Lung (tissue), 12 donors: ENCODE results near the gene TEX22. TPM values are rescaled to one million over a fixed set of nuclear protein-coding genes. Genes with fewer than 3 reads are reported as not detected.
A peak's percentile ranks its signal among the peaks of the same experiment; 100 is the strongest.

Source experiments
- ATAC-seq: fragments of 200-7000 bp; cut with Tn5 transposase; one replicate; pipeline ENCODE4 v1.9.1; 2020; ENCODE audit warnings: moderate number of reproducible peaks; ENCODE audit not compliant: insufficient read depth, low FRiP score
- DNase-seq, 3 donors: peaks; one replicate each; pipeline ENCODE4 v3.0.0-alpha.2; 2013 to 2017
- H3K27ac ChIP-seq, 2 donors: one replicate each; pipeline ENCODE4 v1.5.1; 2013; ENCODE audit warnings: mild to moderate bottlenecking in 2 of 2, moderate library complexity in 2 of 2, control low read depth in 1 of 2, inconsistent platforms in 1 of 2, low read depth in 1 of 2, low read length in 1 of 2
- H3K27me3 ChIP-seq, 3 donors: one replicate each; pipeline ENCODE4 v1.5.1; 2013; ENCODE audit warnings: low read length in 2 of 3; ENCODE audit not compliant: control insufficient read depth in 3 of 3, insufficient read depth in 3 of 3
- H3K36me3 ChIP-seq, 4 donors: one replicate each; pipeline ENCODE4 v1.5.1; 2013; ENCODE audit warnings: low read length in 4 of 4, mild to moderate bottlenecking in 1 of 4, moderate library complexity in 1 of 4; ENCODE audit not compliant: control insufficient read depth in 4 of 4, insufficient read depth in 4 of 4
- H3K4me1 ChIP-seq, 5 donors: one replicate each; pipeline ENCODE4 v1.5.1; 2013; ENCODE audit warnings: low read length in 5 of 5, mild to moderate bottlenecking in 2 of 5, moderate library complexity in 1 of 5; ENCODE audit not compliant: control insufficient read depth in 5 of 5, insufficient read depth in 5 of 5
- H3K4me3 ChIP-seq: one replicate; pipeline ENCODE4 v1.5.1; 2013; ENCODE audit warnings: mild to moderate bottlenecking, control low read depth, moderate library complexity
- H3K9ac ChIP-seq, 2 donors: one replicate each; pipeline ENCODE4 v1.5.1; 2013; ENCODE audit warnings: low read length in 2 of 2, control low read depth in 1 of 2; ENCODE audit not compliant: insufficient read depth in 1 of 2
- H3K9me3 ChIP-seq, 4 donors: one replicate each; pipeline ENCODE4 v1.5.1; 2013; ENCODE audit warnings: low read length in 3 of 4, mild to moderate bottlenecking in 1 of 4, moderate library complexity in 1 of 4; ENCODE audit not compliant: control insufficient read depth in 4 of 4, insufficient read depth in 3 of 4
- WGBS, 2 donors: extraction: QIAGEN DNeasy Blood & Tissue Kit; methylation state at CpG; one replicate each; pipeline ENCODE4 v1.1.7; 2013; 5-methylcytosine and 5-hydroxymethylcytosine counted together
- polyA plus RNA-seq, 2 donors: library from polyadenylated mRNA; stranded (reverse); fragments of 200-250 nt; gene quantifications; one replicate each; pipeline ENCODE4 v1.2.1, GENCODE V29; 2013
- total RNA-seq, 2 donors: library from RNA; depleted of rRNA in 1 of 2; stranded (reverse); fragments of >200 nt in 1 of 2; gene quantifications; one replicate each; pipeline ENCODE4 v1.2.1, GENCODE V29; 2014 to 2021
- TF ChIP-seq, protein P1 (sequence below): IDR thresholded peaks from 2 replicates; pipeline ENCODE4 v1.5.1; 2012; ENCODE audit warnings: mild to moderate bottlenecking; ENCODE audit errors: control extremely low read depth, extremely low read depth
- donor health status: control.
- donor health status: control.
- donor health status: Bipolar disorder and iron deficiency.
- donor health status: healthy.
- donor health status: DM: yes; HTN: yes; CAD: no.

The TEX22 gene
- total and polyA plus RNA-seq, 4 donors, result 0.17 to 2.1 (median 0.29) TPM

DNA sequence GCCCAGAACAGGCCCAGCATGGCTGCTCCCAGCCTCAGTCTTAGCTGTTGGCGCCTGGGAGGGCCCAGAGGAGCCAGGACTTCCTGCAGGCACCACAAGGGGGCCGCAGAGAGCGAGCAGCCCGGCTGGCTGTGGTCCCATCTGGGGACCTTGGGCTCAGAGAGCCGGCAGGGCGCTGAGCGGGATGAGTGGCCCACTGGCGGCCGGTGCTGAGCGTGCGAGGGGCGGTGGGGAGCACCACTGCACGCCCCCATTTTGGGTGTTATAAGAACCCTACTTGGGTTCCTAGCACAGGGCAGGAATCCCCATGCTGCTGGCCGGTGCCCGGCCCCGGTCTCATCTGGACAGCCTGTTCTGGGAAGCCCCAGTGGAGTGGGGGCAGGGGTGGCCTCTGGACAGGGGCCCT is 50.4 kb downstream of the TEX22 start:
- 38 to 59% methylated on average over 16 of the region's 16 CpGs for WGBS, 2 donors
- H3K4me1 ChIP-seq, result peaks cover 0 to 4% (median 0%) of the 10 kb centered on the region in 5 donors
- TF ChIP-seq, protein P1, sequence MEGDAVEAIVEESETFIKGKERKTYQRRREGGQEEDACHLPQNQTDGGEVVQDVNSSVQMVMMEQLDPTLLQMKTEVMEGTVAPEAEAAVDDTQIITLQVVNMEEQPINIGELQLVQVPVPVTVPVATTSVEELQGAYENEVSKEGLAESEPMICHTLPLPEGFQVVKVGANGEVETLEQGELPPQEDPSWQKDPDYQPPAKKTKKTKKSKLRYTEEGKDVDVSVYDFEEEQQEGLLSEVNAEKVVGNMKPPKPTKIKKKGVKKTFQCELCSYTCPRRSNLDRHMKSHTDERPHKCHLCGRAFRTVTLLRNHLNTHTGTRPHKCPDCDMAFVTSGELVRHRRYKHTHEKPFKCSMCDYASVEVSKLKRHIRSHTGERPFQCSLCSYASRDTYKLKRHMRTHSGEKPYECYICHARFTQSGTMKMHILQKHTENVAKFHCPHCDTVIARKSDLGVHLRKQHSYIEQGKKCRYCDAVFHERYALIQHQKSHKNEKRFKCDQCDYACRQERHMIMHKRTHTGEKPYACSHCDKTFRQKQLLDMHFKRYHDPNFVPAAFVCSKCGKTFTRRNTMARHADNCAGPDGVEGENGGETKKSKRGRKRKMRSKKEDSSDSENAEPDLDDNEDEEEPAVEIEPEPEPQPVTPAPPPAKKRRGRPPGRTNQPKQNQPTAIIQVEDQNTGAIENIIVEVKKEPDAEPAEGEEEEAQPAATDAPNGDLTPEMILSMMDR, result peak; percentile 76
- ATAC-seq, result peak; percentile 78
- no peaks in the 10 kb centered on the region for H3K27me3 ChIP-seq
- no peak overlapping the region for H3K4me3 ChIP-seq
- peak; percentile 77 to 83 (median 81) for DNase-seq
- H3K9ac ChIP-seq, result no peak overlapping the region
- no peak overlapping the region for H3K27ac ChIP-seq
- H3K36me3 ChIP-seq, result peaks cover 2 to 20% (median 10%) of the 10 kb centered on the region in 4 donors
- no peaks in the 10 kb centered on the region for H3K9me3 ChIP-seq

GRCh38 chr14:105449276-105450122 is 51.2 kb downstream of the TEX22 start:
- Histone ChIP-seq H3K36me3 (peaks cover 2 to 24% (median 11%) of the 10 kb centered on the region in 4 donors), H3K27me3 (no peaks in the 10 kb centered on the region), H3K4me1 (peaks cover 0 to 4% (median 0%) of the 10 kb centered on the region in 5 donors), H3K9ac (no peak overlapping the region), H3K4me3 (no peak overlapping the region), H3K9me3 (no peaks in the 10 kb centered on the region), H3K27ac (no peak overlapping the region)
- ATAC-seq (no peak), DNase-seq (no peak)
- TF ChIP-seq, protein P1, result no peak
- 90 to 93% methylated on average over 43 to 47 of the region's 47 CpGs for WGBS, 2 donors

DNA sequence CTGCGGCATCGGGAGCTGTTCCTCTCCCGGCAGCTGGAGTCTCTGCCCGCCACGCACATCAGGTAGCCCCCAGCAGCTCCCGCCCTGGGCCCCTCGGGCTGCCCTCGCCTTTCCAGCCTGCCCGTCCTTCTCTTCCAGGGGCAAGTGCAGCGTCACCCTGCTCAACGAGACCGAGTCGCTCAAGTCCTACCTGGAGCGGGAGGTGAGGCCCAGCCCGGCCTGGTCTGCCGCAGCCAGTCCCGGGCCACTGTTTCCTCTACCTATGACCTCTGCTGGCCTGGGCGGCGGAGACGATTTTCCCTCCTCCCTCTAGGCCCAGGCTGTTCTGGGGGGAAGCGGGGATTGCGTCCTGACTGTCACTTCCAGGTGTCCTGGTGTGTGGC is 51.8 kb downstream of the TEX22 start:
- H3K27ac ChIP-seq, result no peak overlapping the region
- peaks cover 2 to 26% (median 11%) of the 10 kb centered on the region in 4 donors for H3K36me3 ChIP-seq
- peaks cover 0 to 4% (median 0%) of the 10 kb centered on the region in 5 donors for H3K4me1 ChIP-seq
- H3K9me3 ChIP-seq, result no peaks in the 10 kb centered on the region
- no peak overlapping the region for H3K4me3 ChIP-seq
- 88 to 91% methylated on average over 21 to 22 of the region's 22 CpGs for WGBS, 2 donors
- TF ChIP-seq, protein P1, result no peak
- DNase-seq (no peak), ATAC-seq (no peak)
- no peak overlapping the region for H3K9ac ChIP-seq
- H3K27me3 ChIP-seq, result no peaks in the 10 kb centered on the region
